ENCODE measurements around the gene PSPN. TPM values are rescaled to one million over a fixed set of nuclear protein-coding genes. Genes with fewer than 3 reads are reported as not detected.
A peak's percentile ranks its signal among the peaks of the same experiment; 100 is the strongest.

The PSPN gene
- total RNA-seq, 1 experiment from 2014 or later, result 1.9 TPM

- Mint-ChIP-seq H3K27me3 (ENCODE audit: low read depth) (no peaks in the 10 kb centered on the region), H3K4me1 (peaks cover 7% of the 10 kb centered on the region), H3K4me3 (no peak overlapping the region), H3K9me3 (no peaks in the 10 kb centered on the region), H3K36me3 (peaks cover 20% of the 10 kb centered on the region), H3K27ac (no peak overlapping the region)
- CTCF ChIA-PET, result interaction anchor here (0.7 to 1.6 kb wide), 12 partner anchors 9 to 194 kb away, joined by 3 to 13 read pairs (median 4); partner anchors contain the start of genes ALKBH7, CLPP and KHSRP
- POLR2A ChIA-PET, result interaction anchor here (0.5 to 1.3 kb wide), 4 partner anchors 13 to 1540 kb away, joined by 3 to 4 read pairs (median 4); partner anchors contain the start of gene KHSRP
- peak; percentile 10 for ATAC-seq
- TF ChIP-seq, protein P1, sequence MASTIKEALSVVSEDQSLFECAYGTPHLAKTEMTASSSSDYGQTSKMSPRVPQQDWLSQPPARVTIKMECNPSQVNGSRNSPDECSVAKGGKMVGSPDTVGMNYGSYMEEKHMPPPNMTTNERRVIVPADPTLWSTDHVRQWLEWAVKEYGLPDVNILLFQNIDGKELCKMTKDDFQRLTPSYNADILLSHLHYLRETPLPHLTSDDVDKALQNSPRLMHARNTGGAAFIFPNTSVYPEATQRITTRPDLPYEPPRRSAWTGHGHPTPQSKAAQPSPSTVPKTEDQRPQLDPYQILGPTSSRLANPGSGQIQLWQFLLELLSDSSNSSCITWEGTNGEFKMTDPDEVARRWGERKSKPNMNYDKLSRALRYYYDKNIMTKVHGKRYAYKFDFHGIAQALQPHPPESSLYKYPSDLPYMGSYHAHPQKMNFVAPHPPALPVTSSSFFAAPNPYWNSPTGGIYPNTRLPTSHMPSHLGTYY (CRISPR knock-in tag; IDR thresholded peaks at IDR 0.05), result peak; percentile 86
- TF ChIP-seq, protein P2, sequence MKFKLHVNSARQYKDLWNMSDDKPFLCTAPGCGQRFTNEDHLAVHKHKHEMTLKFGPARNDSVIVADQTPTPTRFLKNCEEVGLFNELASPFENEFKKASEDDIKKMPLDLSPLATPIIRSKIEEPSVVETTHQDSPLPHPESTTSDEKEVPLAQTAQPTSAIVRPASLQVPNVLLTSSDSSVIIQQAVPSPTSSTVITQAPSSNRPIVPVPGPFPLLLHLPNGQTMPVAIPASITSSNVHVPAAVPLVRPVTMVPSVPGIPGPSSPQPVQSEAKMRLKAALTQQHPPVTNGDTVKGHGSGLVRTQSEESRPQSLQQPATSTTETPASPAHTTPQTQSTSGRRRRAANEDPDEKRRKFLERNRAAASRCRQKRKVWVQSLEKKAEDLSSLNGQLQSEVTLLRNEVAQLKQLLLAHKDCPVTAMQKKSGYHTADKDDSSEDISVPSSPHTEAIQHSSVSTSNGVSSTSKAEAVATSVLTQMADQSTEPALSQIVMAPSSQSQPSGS (CRISPR knock-in tag; IDR thresholded peaks at IDR 0.05; ENCODE audit: borderline replicate concordance, low read depth), result no peak
- TF ChIP-seq ZNF671 (CRISPR knock-in tag; IDR thresholded peaks at IDR 0.05) (peak; percentile 3; the same call in 1 of the 2 replicates), NFYB (CRISPR knock-in tag; conservative IDR thresholded peaks at IDR 0.05; ENCODE audit: low read depth) (no peak), TP53 (CRISPR knock-in tag; IDR thresholded peaks at IDR 0.05) (0 out of 2 replicates have a peak, but pooled peaks have one; percentile 18), SMAD4 (CRISPR knock-in tag; IDR thresholded peaks at IDR 0.05) (no peak), IRF1 (CRISPR knock-in tag; IDR thresholded peaks at IDR 0.05) (0 out of 2 replicates have a peak, but pooled peaks have one; percentile 7), PRRX2 (CRISPR knock-in tag; IDR thresholded peaks at IDR 0.05) (0 out of 2 replicates have a peak, but pooled peaks have one; percentile 12), ZNF138 (CRISPR knock-in tag; conservative IDR thresholded peaks at IDR 0.05) (0 out of 2 replicates have a peak, but pooled peaks have one; percentile 2), EMX1 (CRISPR knock-in tag; IDR thresholded peaks at IDR 0.05) (peak; percentile 51; the same call in 1 of the 2 replicates), ZNF263 (CRISPR knock-in tag; IDR thresholded peaks at IDR 0.05; ENCODE audit: low read depth) (no peak)
- no peak for DNase-seq (ENCODE audit: low spot score)
Observed at GRCh38 chr19:6412061-6412446, 36.3 kb upstream of the PSPN start.

- ChIA-PET CTCF (no interaction called here), POLR2A (interaction anchor here (0.7 kb wide), 1 partner anchor 9 kb away, joined by 3 read pairs; no protein-coding TSS in a partner anchor)
- no peaks in the 10 kb centered on the region for H3K27me3 Mint-ChIP-seq (ENCODE audit: low read depth)
- ATAC-seq, result no peak
- H3K4me1 Mint-ChIP-seq, result peaks cover 6% of the 10 kb centered on the region
- TF ChIP-seq FOXP1 (CRISPR knock-in tag; IDR thresholded peaks at IDR 0.05; ENCODE audit: borderline replicate concordance), result no peak
- TF ChIP-seq, protein P1 (CRISPR knock-in tag; IDR thresholded peaks at IDR 0.05), result no peak
- no peak for TF ChIP-seq ZNF219 (CRISPR knock-in tag; IDR thresholded peaks at IDR 0.05; ENCODE audit: borderline replicate concordance)
- TF ChIP-seq TEAD1 (CRISPR knock-in tag; IDR thresholded peaks at IDR 0.05), result no peak
- TF ChIP-seq, protein P3, sequence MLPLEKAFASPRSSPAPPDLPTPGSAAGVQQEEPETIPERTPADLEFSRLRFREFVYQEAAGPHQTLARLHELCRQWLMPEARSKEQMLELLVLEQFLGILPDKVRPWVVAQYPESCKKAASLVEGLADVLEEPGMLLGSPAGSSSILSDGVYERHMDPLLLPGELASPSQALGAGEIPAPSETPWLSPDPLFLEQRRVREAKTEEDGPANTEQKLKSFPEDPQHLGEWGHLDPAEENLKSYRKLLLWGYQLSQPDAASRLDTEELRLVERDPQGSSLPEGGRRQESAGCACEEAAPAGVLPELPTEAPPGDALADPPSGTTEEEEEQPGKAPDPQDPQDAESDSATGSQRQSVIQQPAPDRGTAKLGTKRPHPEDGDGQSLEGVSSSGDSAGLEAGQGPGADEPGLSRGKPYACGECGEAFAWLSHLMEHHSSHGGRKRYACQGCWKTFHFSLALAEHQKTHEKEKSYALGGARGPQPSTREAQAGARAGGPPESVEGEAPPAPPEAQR (CRISPR knock-in tag; IDR thresholded peaks at IDR 0.05), result no peak
- TF ChIP-seq, protein P4, sequence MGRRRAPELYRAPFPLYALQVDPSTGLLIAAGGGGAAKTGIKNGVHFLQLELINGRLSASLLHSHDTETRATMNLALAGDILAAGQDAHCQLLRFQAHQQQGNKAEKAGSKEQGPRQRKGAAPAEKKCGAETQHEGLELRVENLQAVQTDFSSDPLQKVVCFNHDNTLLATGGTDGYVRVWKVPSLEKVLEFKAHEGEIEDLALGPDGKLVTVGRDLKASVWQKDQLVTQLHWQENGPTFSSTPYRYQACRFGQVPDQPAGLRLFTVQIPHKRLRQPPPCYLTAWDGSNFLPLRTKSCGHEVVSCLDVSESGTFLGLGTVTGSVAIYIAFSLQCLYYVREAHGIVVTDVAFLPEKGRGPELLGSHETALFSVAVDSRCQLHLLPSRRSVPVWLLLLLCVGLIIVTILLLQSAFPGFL (CRISPR knock-in tag; IDR thresholded peaks at IDR 0.05; ENCODE audit: borderline replicate concordance), result no peak
- TF ChIP-seq ESRRA (CRISPR knock-in tag; IDR thresholded peaks at IDR 0.05; ENCODE audit: borderline replicate concordance), result no peak
- no peak for TF ChIP-seq MXD4 (CRISPR knock-in tag; IDR thresholded peaks at IDR 0.05; ENCODE audit: borderline replicate concordance)
- TF ChIP-seq CREB1 (CRISPR knock-in tag; IDR thresholded peaks at IDR 0.05), result no peak
- TF ChIP-seq, protein P5, sequence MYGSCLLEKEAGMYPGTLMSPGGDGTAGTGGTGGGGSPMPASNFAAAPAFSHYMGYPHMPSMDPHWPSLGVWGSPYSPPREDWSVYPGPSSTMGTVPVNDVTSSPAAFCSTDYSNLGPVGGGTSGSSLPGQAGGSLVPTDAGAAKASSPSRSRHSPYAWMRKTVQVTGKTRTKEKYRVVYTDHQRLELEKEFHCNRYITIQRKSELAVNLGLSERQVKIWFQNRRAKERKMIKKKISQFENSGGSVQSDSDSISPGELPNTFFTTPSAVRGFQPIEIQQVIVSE (CRISPR knock-in tag; IDR thresholded peaks at IDR 0.05; ENCODE audit: borderline replicate concordance), result no peak
- TF ChIP-seq GTF2I (CRISPR knock-in tag; conservative IDR thresholded peaks at IDR 0.05), result no peak
- H3K9me3 Mint-ChIP-seq, result no peaks in the 10 kb centered on the region
- H3K4me3 Mint-ChIP-seq, result no peak overlapping the region
- DNase-seq (ENCODE audit: low spot score), result no peak
- H3K27ac Mint-ChIP-seq, result no peak overlapping the region
- H3K36me3 Mint-ChIP-seq, result peaks cover 6% of the 10 kb centered on the region
Observed at GRCh38 chr19:6409346-6409745, 33.6 kb upstream of the PSPN start.
